SU-DHL-6 (cell line): ENCODE measurements around the gene TSHZ2.

Experiments
- H2AFZ ChIP-seq: fragments of 200-600 bp; sonication (generic); 2 replicates; pipeline ENCODE4 v1.6.1; 2014; ENCODE audit warnings: low read depth, mild to moderate bottlenecking, moderate library complexity, mixed read lengths, antibody characterized with exemption, low read length; ENCODE audit not compliant: severe bottlenecking
- H3F3A ChIP-seq: fragments of 200-600 bp; shearing (Covaris generic); 2 replicates; pipeline ENCODE4 v1.6.0; 2016; ENCODE audit warnings: antibody characterized with exemption, mild to moderate bottlenecking; ENCODE audit not compliant: insufficient read depth
- H3K27ac ChIP-seq: fragments of 200-600 bp; sonication (generic); 2 replicates; pipeline ENCODE4 v1.5.1; 2016; ENCODE audit warnings: low read depth, mild to moderate bottlenecking, low read length, moderate library complexity, mixed read lengths
- H3K27me3 ChIP-seq: fragments of 200-600 bp; sonication (generic), shearing (Covaris generic); 2 replicates; pipeline ENCODE4 v1.6.0; 2014; ENCODE audit warnings: mild to moderate bottlenecking, low read length
- H3K36me3 ChIP-seq: fragments of 200-600 bp; sonication (generic); 2 replicates; pipeline ENCODE4 v1.6.1; 2014; ENCODE audit warnings: mild to moderate bottlenecking, low read length, mixed read lengths
- H3K4me2 ChIP-seq: fragments of 300-600, 200-600 bp; shearing (Covaris generic), sonication (generic); 2 replicates; pipeline ENCODE4 v1.6.0; 2014; ENCODE audit warnings: low read length, low read depth, mild to moderate bottlenecking; ENCODE audit not compliant: poor library complexity, severe bottlenecking
- H3K4me3 ChIP-seq: fragments of 200-600 bp; sonication (generic); 2 replicates; pipeline ENCODE4 v1.5.1; 2014; ENCODE audit warnings: antibody characterized with exemption, low read length, mild to moderate bottlenecking, mixed read lengths; ENCODE audit not compliant: insufficient read depth, poor library complexity, severe bottlenecking
- H3K79me2 ChIP-seq: fragments of 200-600 bp; sonication (generic); 2 replicates; pipeline ENCODE4 v1.6.1; 2014; ENCODE audit warnings: mild to moderate bottlenecking, low read length, moderate library complexity; ENCODE audit not compliant: insufficient read depth
- H3K9ac ChIP-seq: fragments of 200-600 bp; sonication (generic); 2 replicates; pipeline ENCODE4 v1.7.0; 2014; ENCODE audit warnings: mild to moderate bottlenecking, low read length
- H3K9me2 ChIP-seq: fragments of 200-600 bp; sonication (generic); replicated peaks from 2 replicates; pipeline ENCODE4 v1.6.1; 2014; ENCODE audit warnings: low read length; ENCODE audit not compliant: insufficient read depth
- H3K9me3 ChIP-seq: fragments of 200-600 bp; sonication (generic); 2 replicates; pipeline ENCODE4 v1.6.1; 2014; ENCODE audit warnings: low read length, mixed read lengths; ENCODE audit not compliant: insufficient read depth
- H4K20me1 ChIP-seq: fragments of 200-600 bp; sonication (generic); 2 replicates; pipeline ENCODE4 v1.6.1; 2014; ENCODE audit warnings: low read depth, mild to moderate bottlenecking, antibody characterized with exemption, low read length, moderate library complexity, mixed read lengths
- EZH2phosphoT487 ChIP-seq: fragments of 200-600 bp; sonication (generic), shearing (Covaris generic); conservative IDR thresholded peaks from 2 replicates; pipeline ENCODE4 v1.6.1; 2018; ENCODE audit warnings: mild to moderate bottlenecking, antibody characterized with exemption, low read length, moderate library complexity, mixed read lengths
- TF ChIP-seq, protein P1 (sequence below): fragments of 200-600 bp; sonication (generic); IDR thresholded peaks from one replicate; pipeline ENCODE4 v1.5.1; 2017; ENCODE audit warnings: antibody characterized with exemption, mild to moderate bottlenecking, low read length, moderate library complexity; ENCODE audit not compliant: insufficient read depth, poor library complexity, severe bottlenecking

The TSHZ2 gene

DNA sequence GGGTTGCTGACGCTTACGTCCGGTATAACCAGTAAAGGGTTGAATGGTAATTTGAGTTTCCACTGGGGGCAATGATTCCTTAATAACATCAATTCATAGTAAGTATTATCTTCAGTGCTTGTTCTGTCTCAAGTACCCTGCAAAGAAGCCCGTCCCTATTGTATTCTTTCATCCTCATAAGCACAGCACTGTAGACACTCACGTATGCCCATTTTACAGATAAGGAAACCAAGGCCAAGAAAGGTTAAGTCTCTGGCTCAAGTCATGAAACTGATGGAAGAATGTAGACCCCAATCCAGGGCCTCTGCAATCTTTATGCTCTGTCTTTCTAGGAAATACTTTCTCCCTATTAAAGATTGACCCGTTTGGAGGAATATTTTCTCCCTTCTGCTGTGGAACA is 370.3 kb downstream of the TSHZ2 start:
- Histone ChIP-seq H3F3A (no peaks in the 10 kb centered on the region), H3K9ac (no peak overlapping the region), H3K9me2 (no peaks in the 10 kb centered on the region), H3K27me3 (no peaks in the 10 kb centered on the region), H3K36me3 (no peaks in the 10 kb centered on the region), H4K20me1 (no peaks in the 10 kb centered on the region), H3K27ac (no peak overlapping the region), H2AFZ (no peak overlapping the region), H3K4me2 (no peak overlapping the region), H3K4me3 (no peak overlapping the region), H3K9me3 (no peaks in the 10 kb centered on the region), H3K79me2 (no peaks in the 10 kb centered on the region)
- no peak for TF ChIP-seq EZH2phosphoT487
- TF ChIP-seq, protein P1, sequence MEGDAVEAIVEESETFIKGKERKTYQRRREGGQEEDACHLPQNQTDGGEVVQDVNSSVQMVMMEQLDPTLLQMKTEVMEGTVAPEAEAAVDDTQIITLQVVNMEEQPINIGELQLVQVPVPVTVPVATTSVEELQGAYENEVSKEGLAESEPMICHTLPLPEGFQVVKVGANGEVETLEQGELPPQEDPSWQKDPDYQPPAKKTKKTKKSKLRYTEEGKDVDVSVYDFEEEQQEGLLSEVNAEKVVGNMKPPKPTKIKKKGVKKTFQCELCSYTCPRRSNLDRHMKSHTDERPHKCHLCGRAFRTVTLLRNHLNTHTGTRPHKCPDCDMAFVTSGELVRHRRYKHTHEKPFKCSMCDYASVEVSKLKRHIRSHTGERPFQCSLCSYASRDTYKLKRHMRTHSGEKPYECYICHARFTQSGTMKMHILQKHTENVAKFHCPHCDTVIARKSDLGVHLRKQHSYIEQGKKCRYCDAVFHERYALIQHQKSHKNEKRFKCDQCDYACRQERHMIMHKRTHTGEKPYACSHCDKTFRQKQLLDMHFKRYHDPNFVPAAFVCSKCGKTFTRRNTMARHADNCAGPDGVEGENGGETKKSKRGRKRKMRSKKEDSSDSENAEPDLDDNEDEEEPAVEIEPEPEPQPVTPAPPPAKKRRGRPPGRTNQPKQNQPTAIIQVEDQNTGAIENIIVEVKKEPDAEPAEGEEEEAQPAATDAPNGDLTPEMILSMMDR: no peak

DNA sequence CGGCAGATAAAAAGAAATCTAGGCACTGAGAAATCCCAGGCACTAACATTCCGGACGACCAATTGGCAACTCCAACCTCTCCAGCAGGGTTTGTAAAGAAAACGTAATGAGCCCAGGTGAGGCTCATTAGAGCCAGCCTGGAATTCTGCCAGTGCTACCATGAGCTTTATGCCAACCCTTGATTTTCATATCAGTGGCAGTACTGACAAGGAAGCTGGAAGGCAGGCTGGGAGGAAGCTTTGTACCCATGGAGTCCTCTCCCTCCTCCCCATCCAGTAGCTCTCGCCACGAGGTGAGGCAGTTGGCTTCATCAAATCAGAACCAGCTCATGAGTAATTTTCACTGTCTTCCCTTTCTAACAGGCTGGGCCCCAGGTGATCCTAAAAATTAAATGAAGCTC is 371.3 kb downstream of the TSHZ2 start:
- Histone ChIP-seq H3K27me3 (no peaks in the 10 kb centered on the region), H3K4me3 (no peak overlapping the region), H3K9ac (no peak overlapping the region), H3K27ac (no peak overlapping the region), H2AFZ (no peak overlapping the region), H3K9me3 (no peaks in the 10 kb centered on the region), H4K20me1 (no peaks in the 10 kb centered on the region), H3K79me2 (no peaks in the 10 kb centered on the region), H3F3A (no peaks in the 10 kb centered on the region), H3K36me3 (no peaks in the 10 kb centered on the region), H3K9me2 (no peaks in the 10 kb centered on the region), H3K4me2 (no peak overlapping the region)
- TF ChIP-seq, protein P1: no peak
- TF ChIP-seq EZH2phosphoT487: no peak

DNA sequence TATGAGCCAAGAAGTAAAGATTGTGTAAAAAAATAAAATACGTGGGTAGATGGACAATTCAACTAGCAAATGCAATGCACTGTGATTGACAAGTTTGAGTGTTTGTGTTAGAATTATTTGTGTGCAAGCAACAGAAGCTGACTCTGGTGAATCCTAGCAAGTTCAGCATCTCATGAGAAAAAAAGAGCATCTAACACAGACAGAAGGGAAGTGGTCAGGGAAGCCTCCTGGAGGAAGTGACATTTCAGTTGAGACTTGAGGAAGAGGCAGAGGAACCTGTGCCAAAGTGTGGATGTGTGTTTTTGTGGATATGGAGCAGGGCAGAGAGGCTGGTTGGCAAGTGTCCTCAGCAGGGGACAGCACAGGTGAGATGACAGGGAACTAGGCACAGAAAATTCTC is 372.7 kb downstream of the TSHZ2 start:
- Histone ChIP-seq H3F3A (no peaks in the 10 kb centered on the region), H3K9me3 (no peaks in the 10 kb centered on the region), H2AFZ (no peak overlapping the region), H3K27ac (no peak overlapping the region), H3K36me3 (no peaks in the 10 kb centered on the region), H4K20me1 (no peaks in the 10 kb centered on the region), H3K79me2 (no peaks in the 10 kb centered on the region), H3K4me3 (no peak overlapping the region), H3K4me2 (no peak overlapping the region), H3K9ac (no peak overlapping the region), H3K9me2 (no peaks in the 10 kb centered on the region), H3K27me3 (no peaks in the 10 kb centered on the region)
- TF ChIP-seq, protein P1: no peak
- no peak for TF ChIP-seq EZH2phosphoT487
